Endothelial cell of umbilical vein (primary cell): ENCODE measurements around the gene KCNN1. TPM values are rescaled to one million over a fixed set of nuclear protein-coding genes. Genes with fewer than 3 reads are reported as not detected.

Source experiments
- BruUV-seq: library from RNA; stranded (reverse); fragments of 400-500 nt; replicated peaks from 2 replicates; lab custom pipeline; 2021; lab: Mats Ljungman, UMichigan
- CTCF ChIA-PET: fragments of 300-600, 350-600 bp; sonication (Branson Sonifier 250); formaldehyde crosslinking; loops from one replicate; lab custom pipeline; 2021; ENCODE audit warnings: antibody characterized with exemption, inconsistent platforms; lab: Charles Lee
- POLR2A ChIA-PET: fragments of 300-600, 350-600 bp; sonication (Branson Sonifier 250); formaldehyde crosslinking; loops from one replicate; lab custom pipeline; 2021; ENCODE audit warnings: antibody characterized with exemption, inconsistent platforms; lab: Charles Lee
- DNase-seq: peaks from one replicate; pipeline ENCODE4 v3.0.0-alpha.2; 2011; ENCODE audit warnings: low read depth, low spot score
- FAIRE-seq: peaks from 2 replicates; lab custom pipeline; 2011; peaks lifted over from hg19 to GRCh38; lab: Jason Lieb, UNC
- H2AFZ ChIP-seq: 2 replicates; pipeline ENCODE4 v1.6.0; 2012; ENCODE audit warnings: low read depth, low read length, control low read depth, inconsistent platforms
- H3K27ac ChIP-seq: 2 replicates; pipeline ENCODE4 v1.5.1; 2011; ENCODE audit warnings: low read depth, mild to moderate bottlenecking, control low read depth, low read length, moderate library complexity; ENCODE audit not compliant: insufficient read depth
- H3K27me3 ChIP-seq, 2 experiments: 2 replicates each; pipeline versions ENCODE4 v1.6.0 to v1.6.1; 2011; ENCODE audit warnings: low read length in 2 of 2, mixed read lengths in 1 of 2; ENCODE audit not compliant: control insufficient read depth in 2 of 2, insufficient read depth in 2 of 2
- H3K36me3 ChIP-seq, 2 experiments: 2 replicates in 1 of 2; 3 replicates in 1 of 2; pipeline ENCODE4 v1.5.1; 2011; ENCODE audit warnings: low read length in 2 of 2, mild to moderate bottlenecking in 1 of 2, moderate library complexity in 1 of 2; ENCODE audit not compliant: control insufficient read depth in 2 of 2, insufficient read depth in 2 of 2; ENCODE audit errors: extremely low read depth in 1 of 2
- H3K4me1 ChIP-seq: 3 replicates; pipeline ENCODE4 v1.5.1; 2011; ENCODE audit warnings: mild to moderate bottlenecking, low read length; ENCODE audit not compliant: control insufficient read depth, insufficient read depth; ENCODE audit errors: extremely low read depth
- H3K4me2 ChIP-seq: 2 replicates; pipeline ENCODE4 v1.6.1; 2011; ENCODE audit warnings: low read length, control low read depth, mixed read lengths; ENCODE audit not compliant: insufficient read depth
- H3K4me3 ChIP-seq, 3 experiments: fragments of 200-600 bp in 1 of 3; sonication (generic), shearing (Covaris generic) in 1 of 3; replicated peaks in 1 of 3; 2 replicates each; pipeline ENCODE4 v1.5.1; 2011 to 2016; ENCODE audit warnings: control low read depth in 3 of 3, low read length in 3 of 3, mild to moderate bottlenecking in 2 of 3, inconsistent platforms in 1 of 3, low read depth in 1 of 3, moderate library complexity in 1 of 3; ENCODE audit not compliant: insufficient read depth in 1 of 3
- H3K79me2 ChIP-seq: 2 replicates; pipeline ENCODE4 v1.6.0; 2012; ENCODE audit warnings: low read length, inconsistent platforms; ENCODE audit not compliant: control insufficient read depth, insufficient read depth
- H3K9ac ChIP-seq: replicated peaks from 2 replicates; pipeline ENCODE3; 2011; ENCODE audit warnings: low read length, control low read depth; ENCODE audit not compliant: insufficient read depth; ENCODE audit errors: extremely low read depth
- H3K9me1 ChIP-seq: replicated peaks from 3 replicates; pipeline ENCODE4 v1.6.0; 2011; ENCODE audit warnings: mild to moderate bottlenecking, low read length; ENCODE audit not compliant: control insufficient read depth, insufficient read depth; ENCODE audit errors: extremely low read depth
- H3K9me3 ChIP-seq: replicated peaks from 2 replicates; pipeline ENCODE4 v1.5.1; 2012; ENCODE audit warnings: low read length, inconsistent platforms; ENCODE audit not compliant: control insufficient read depth, insufficient read depth
- H4K20me1 ChIP-seq: replicated peaks from 2 replicates; pipeline ENCODE3; 2011; ENCODE audit warnings: mild to moderate bottlenecking, low read length; ENCODE audit not compliant: control insufficient read depth, insufficient read depth; ENCODE audit errors: extremely low read depth
- EZH2 ChIP-seq: IDR thresholded peaks from 2 replicates; pipeline ENCODE4 v1.6.1; 2012; ENCODE audit warnings: borderline replicate concordance, low read depth, mild to moderate bottlenecking, moderate library complexity, low read length, inconsistent platforms; ENCODE audit not compliant: severe bottlenecking
- FOS ChIP-seq: IDR thresholded peaks from 2 replicates; pipeline ENCODE4 v1.6.1; 2011; ENCODE audit warnings: mild to moderate bottlenecking, low read length, moderate library complexity, borderline replicate concordance; ENCODE audit not compliant: insufficient read depth
- GATA2 ChIP-seq: IDR thresholded peaks from 2 replicates; pipeline ENCODE4 v1.7.0; 2011; ENCODE audit warnings: low read depth, mild to moderate bottlenecking, moderate library complexity, mixed read lengths, low read length; ENCODE audit not compliant: insufficient read length, insufficient read depth
- JUN ChIP-seq: IDR thresholded peaks from 2 replicates; pipeline ENCODE4 v1.6.1; 2011; ENCODE audit warnings: borderline replicate concordance, low read depth; ENCODE audit not compliant: insufficient read length, insufficient read depth
- MYC ChIP-seq: IDR thresholded peaks from one replicate; pipeline ENCODE4 v1.6.1; 2011; ENCODE audit warnings: mild to moderate bottlenecking, low read depth, low read length
- POLR2A ChIP-seq: IDR thresholded peaks from 2 replicates; pipeline ENCODE4 v1.6.1; 2012; ENCODE audit warnings: low read depth, mild to moderate bottlenecking, control low read depth, low read length
- POLR2AphosphoS5 ChIP-seq: IDR thresholded peaks from 2 replicates; pipeline ENCODE4 v1.6.1; 2012; ENCODE audit warnings: low read depth, mild to moderate bottlenecking, control low read depth, low read length, moderate library complexity; ENCODE audit not compliant: insufficient read depth
- dilution Hi-C: fragments of 300-500 bp; cut with MboI; formaldehyde crosslinking; loops from one replicate; pipeline ENCODE4 v1.15.0; 2019; ENCODE audit warnings: low sequenced_read_pairs; ENCODE audit not compliant: extremely low pct_ligation_motif_present
- intact Hi-C: fragments of 100-400 bp; cut with micrococcal nuclease; formaldehyde crosslinking; loops from one replicate; pipeline ENCODE4 v1.10.0; 2022
- polyA plus RNA-seq, 4 experiments: library from polyadenylated mRNA; depleted of rRNA in 3 of 4; stranded (reverse) in 3 of 4; unstranded in 1 of 4; fragments of >200 nt; gene quantifications; 2 replicates each; pipeline versions ENCODE4 v1.2.1 to v1.2.3, GENCODE V29; 2011 to 2012; ENCODE audit warnings: missing spikeins in 1 of 4
- total RNA-seq: library from RNA; stranded (reverse); gene quantifications from 2 replicates; pipeline ENCODE4 v1.2.3, GENCODE V29; 2021
- TF ChIP-seq, protein P1 (sequence below), 2 donors: IDR thresholded peaks; 1 replicate in 1 of 2; 2 replicates in 1 of 2; pipeline ENCODE4 v1.5.1; 2011; ENCODE audit warnings: low read length in 2 of 2, mild to moderate bottlenecking in 2 of 2, moderate library complexity in 2 of 2, control low read depth in 1 of 2, inconsistent platforms in 1 of 2, low read depth in 1 of 2; ENCODE audit not compliant: insufficient read depth in 1 of 2; ENCODE audit errors: extremely low read depth in 1 of 2
- TF ChIP-seq, protein P2 (sequence below): IDR thresholded peaks from 2 replicates; pipeline ENCODE4 v1.6.1; 2011; ENCODE audit not compliant: insufficient read depth, insufficient read length

Gene KCNN1
- total and polyA plus RNA-seq, 2 donors (not counting 3 experiments of a cell fraction or from before 2014, with no cell fraction given) = 0.18 to 0.80 TPM

DNA sequence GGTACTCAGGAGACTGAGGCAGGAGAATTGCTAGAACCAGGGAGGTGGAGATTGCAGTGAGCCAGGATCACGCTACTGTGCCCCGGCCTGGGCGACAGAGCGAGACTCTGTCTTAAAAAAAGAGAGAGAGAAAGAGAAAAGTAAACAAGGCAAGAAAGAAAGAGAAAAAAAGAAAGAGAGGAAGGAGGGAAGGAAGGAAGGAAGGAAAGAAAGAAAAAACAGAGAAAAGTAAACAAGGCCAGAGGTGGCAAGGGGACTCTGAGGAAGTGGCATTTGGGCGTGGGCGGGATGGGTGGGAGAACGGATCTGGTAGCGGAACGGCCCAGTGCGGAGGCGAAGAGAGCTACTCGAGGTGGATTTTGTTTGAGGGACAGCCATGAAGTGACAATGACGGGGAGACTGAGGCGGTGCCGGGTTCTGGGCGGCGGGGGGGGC, 33.6 kb downstream of the KCNN1 start:
- CTCF ChIA-PET = interaction anchor here (1.1 to 2.3 kb wide), 4 partner anchors 53 to 141 kb away, joined by 4 to 10 read pairs (median 4); partner anchors contain the start of gene RPL18A
- H3K9ac ChIP-seq = no peak overlapping the region

More for the DNA sequence above, 33.6 kb downstream of the KCNN1 start:
- no TSS peak for BruUV-seq
- Histone ChIP-seq H3K4me3 (peak overlapping the region in 1 of 3 experiments; percentile 5), H3K9me3 (no peaks in the 10 kb centered on the region), H3K27ac (peak overlapping the region; percentile 37), H3K36me3 (no peaks in the 10 kb centered on the region), H3K4me2 (peak overlapping the region; percentile 87), H2AFZ (peak overlapping the region; percentile 93), H4K20me1 (no peaks in the 10 kb centered on the region), H3K79me2 (peaks cover 14% of the 10 kb centered on the region), H3K9me1 (no peaks in the 10 kb centered on the region), H3K27me3 (no peaks in the 10 kb centered on the region), H3K4me1 (peaks cover 15% of the 10 kb centered on the region)
- TF ChIP-seq MYC (no peak), GATA2 (no peak), EZH2 (no peak), FOS (no peak), POLR2AphosphoS5 (no peak), POLR2A (no peak), JUN (no peak)
- TF ChIP-seq, protein P1, sequence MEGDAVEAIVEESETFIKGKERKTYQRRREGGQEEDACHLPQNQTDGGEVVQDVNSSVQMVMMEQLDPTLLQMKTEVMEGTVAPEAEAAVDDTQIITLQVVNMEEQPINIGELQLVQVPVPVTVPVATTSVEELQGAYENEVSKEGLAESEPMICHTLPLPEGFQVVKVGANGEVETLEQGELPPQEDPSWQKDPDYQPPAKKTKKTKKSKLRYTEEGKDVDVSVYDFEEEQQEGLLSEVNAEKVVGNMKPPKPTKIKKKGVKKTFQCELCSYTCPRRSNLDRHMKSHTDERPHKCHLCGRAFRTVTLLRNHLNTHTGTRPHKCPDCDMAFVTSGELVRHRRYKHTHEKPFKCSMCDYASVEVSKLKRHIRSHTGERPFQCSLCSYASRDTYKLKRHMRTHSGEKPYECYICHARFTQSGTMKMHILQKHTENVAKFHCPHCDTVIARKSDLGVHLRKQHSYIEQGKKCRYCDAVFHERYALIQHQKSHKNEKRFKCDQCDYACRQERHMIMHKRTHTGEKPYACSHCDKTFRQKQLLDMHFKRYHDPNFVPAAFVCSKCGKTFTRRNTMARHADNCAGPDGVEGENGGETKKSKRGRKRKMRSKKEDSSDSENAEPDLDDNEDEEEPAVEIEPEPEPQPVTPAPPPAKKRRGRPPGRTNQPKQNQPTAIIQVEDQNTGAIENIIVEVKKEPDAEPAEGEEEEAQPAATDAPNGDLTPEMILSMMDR (IDR thresholded peaks at IDR 0.05; ENCODE audit: extremely low read depth in 1 of 2, insufficient read depth in 1 of 2, low read depth in 1 of 2, low read length in 2 of 2) = no peak
- TF ChIP-seq, protein P2, sequence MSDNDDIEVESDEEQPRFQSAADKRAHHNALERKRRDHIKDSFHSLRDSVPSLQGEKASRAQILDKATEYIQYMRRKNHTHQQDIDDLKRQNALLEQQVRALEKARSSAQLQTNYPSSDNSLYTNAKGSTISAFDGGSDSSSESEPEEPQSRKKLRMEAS = no peak
- dilution Hi-C loops = no loop called here
- intact Hi-C loops = loop anchor here (2.0 kb wide), 1 partner anchor 118 kb away; no protein-coding TSS in a partner anchor
- POLR2A ChIA-PET = no interaction called here
- FAIRE-seq = no peak
- DNase-seq = no peak
